Ramos (cell line): ENCODE measurements around the gene RAP2C.
"Not testable (repeated sequence)": the region's sequence is repeated elsewhere in the genome, so short reads cannot be mapped to it uniquely, and the experiment has no call there.

Experiments
- in situ Hi-C: fragments of 300-500 bp; cut with MboI; formaldehyde crosslinking; loops from one replicate; pipeline ENCODE4 v1.14.3; 2022; ENCODE audit warnings: low sequenced_read_pairs; ENCODE audit not compliant: unreplicated experiment

The RAP2C gene

GRCh38 chrX:132206259-132206658 lies 13.0 kb downstream of the RAP2C start:
- in situ Hi-C loops = loop anchor here (25.0 kb wide), 1 partner anchor 369 kb away; no protein-coding TSS in a partner anchor

- in situ Hi-C loops = loop anchor here (25.0 kb wide), 1 partner anchor 367 kb away; no protein-coding TSS in a partner anchor
These were observed 14.6 kb downstream of the RAP2C start for GRCh38 chrX:132204629-132205028.

- in situ Hi-C loops = loop anchor here (25.0 kb wide), 1 partner anchor 364 kb away; no protein-coding TSS in a partner anchor
These were observed 18.3 kb downstream of the RAP2C start for GRCh38 chrX:132200976-132201375.

GRCh38 chrX:132199941-132200340 lies 19.3 kb downstream of the RAP2C start:
- in situ Hi-C loops = loop anchor here (25.0 kb wide), 1 partner anchor 363 kb away; no protein-coding TSS in a partner anchor

GRCh38 chrX:132193872-132194574 lies 25.2 kb downstream of the RAP2C start:
- in situ Hi-C loops = no loop called here

GRCh38 chrX:132191938-132192337 lies 27.3 kb downstream of the RAP2C start:
- in situ Hi-C loops = no loop called here

- in situ Hi-C loops = no loop called here
These were observed 31.1 kb downstream of the RAP2C start for GRCh38 chrX:132188175-132188574.

GRCh38 chrX:132187451-132187850 lies 31.8 kb downstream of the RAP2C start:
- in situ Hi-C loops = no loop called here

- in situ Hi-C loops = no loop called here
These were observed 34.4 kb downstream of the RAP2C start for GRCh38 chrX:132184871-132185270.

- in situ Hi-C loops = no loop called here
These were observed 37.9 kb downstream of the RAP2C start for GRCh38 chrX:132181364-132181763.

- in situ Hi-C loops = no loop called here
These were observed 38.3 kb downstream of the RAP2C start for GRCh38 chrX:132180929-132181328.

GRCh38 chrX:132173647-132174046 lies 45.6 kb downstream of the RAP2C start:
- in situ Hi-C loops = no loop called here

- in situ Hi-C loops = no loop called here
These were observed 47.4 kb downstream of the RAP2C start for GRCh38 chrX:132171881-132172280.

- in situ Hi-C loops = no loop called here
These were observed 47.8 kb downstream of the RAP2C start for GRCh38 chrX:132171478-132171877.

GRCh38 chrX:132169554-132169953 lies 49.7 kb downstream of the RAP2C start:
- in situ Hi-C loops = no loop called here

- in situ Hi-C loops = no loop called here
These were observed 53.6 kb downstream of the RAP2C start for GRCh38 chrX:132165651-132166050.

GRCh38 chrX:132165005-132165404 lies 54.2 kb downstream of the RAP2C start:
- in situ Hi-C loops = no loop called here

- in situ Hi-C loops = not testable (repeated sequence)
These were observed 56.2 kb downstream of the RAP2C start for GRCh38 chrX:132163094-132163493.

- in situ Hi-C loops = no loop called here
These were observed 66.1 kb downstream of the RAP2C start for GRCh38 chrX:132153166-132153565.
